Astrocyte (in vitro differentiated cells and primary cell): ENCODE data around the gene SEMA3F.

Experiments
- EZH2 ChIP-seq: IDR thresholded peaks from 2 replicates; pipeline ENCODE4 v1.6.1; 2012; ENCODE audit warnings: mild to moderate bottlenecking, low read length, inconsistent platforms; ENCODE audit not compliant: insufficient read depth
- TF ChIP-seq, protein P1 (sequence below): IDR thresholded peaks from 2 replicates; pipeline ENCODE4 v1.5.1; 2011; ENCODE audit warnings: low read depth, mild to moderate bottlenecking, inconsistent platforms, low read length, moderate library complexity; ENCODE audit not compliant: insufficient read depth

DNA sequence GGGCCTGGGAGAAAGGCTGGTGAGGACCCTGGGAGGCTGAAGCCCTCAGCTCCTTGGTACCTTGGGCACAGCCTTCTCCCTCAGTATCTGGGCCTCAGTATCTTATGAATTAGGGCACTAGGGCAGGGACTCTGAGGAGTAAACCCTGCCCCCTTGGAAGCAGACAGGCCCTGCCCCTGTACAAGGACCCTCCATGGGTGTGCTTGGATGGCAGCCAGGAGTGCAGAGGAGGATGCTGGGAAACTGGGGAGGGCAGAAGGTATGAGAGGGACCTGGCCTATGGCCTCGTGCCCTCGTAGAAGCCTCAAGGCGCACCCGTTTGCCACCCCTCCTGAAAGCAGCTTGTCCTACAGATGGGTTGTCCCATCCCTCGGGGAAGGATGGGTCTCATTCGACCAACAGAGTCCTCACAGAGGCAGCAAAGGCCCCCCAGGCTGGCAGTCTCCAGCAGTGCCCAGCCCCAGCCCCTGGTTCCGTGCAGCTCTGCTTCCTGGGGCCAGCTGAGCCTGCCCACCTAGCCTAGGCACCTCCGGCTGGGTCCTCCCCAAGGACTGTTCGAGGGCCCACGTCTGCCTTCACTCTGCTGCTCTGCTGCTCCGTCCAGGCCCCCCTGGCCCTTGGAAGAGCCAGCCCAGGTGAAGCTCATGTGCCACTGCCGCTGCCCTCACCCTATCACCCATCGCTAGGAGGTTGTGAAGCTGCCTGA lies 15.3 kb upstream of the SEMA3F start:
- TF ChIP-seq, protein P1, sequence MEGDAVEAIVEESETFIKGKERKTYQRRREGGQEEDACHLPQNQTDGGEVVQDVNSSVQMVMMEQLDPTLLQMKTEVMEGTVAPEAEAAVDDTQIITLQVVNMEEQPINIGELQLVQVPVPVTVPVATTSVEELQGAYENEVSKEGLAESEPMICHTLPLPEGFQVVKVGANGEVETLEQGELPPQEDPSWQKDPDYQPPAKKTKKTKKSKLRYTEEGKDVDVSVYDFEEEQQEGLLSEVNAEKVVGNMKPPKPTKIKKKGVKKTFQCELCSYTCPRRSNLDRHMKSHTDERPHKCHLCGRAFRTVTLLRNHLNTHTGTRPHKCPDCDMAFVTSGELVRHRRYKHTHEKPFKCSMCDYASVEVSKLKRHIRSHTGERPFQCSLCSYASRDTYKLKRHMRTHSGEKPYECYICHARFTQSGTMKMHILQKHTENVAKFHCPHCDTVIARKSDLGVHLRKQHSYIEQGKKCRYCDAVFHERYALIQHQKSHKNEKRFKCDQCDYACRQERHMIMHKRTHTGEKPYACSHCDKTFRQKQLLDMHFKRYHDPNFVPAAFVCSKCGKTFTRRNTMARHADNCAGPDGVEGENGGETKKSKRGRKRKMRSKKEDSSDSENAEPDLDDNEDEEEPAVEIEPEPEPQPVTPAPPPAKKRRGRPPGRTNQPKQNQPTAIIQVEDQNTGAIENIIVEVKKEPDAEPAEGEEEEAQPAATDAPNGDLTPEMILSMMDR: no peak
- no peak for TF ChIP-seq EZH2
